A172 (cell line): ENCODE data around the gene CHRNA3. TPM values are rescaled to one million over a fixed set of nuclear protein-coding genes. Genes with fewer than 3 reads are reported as not detected.
A peak's percentile ranks its signal among the peaks of the same experiment; 100 is the strongest.

ENCODE experiments used
- DNase-seq: peaks from one replicate; pipeline ENCODE4 v3.0.0-alpha.2; 2015; ENCODE audit warnings: low spot score
- total RNA-seq: library from RNA; depleted of rRNA; stranded (reverse); fragments of >200 nt; shearing (Covaris generic); gene quantifications from 2 replicates; pipeline ENCODE4 v1.2.3, GENCODE V29; 2014; rRNA removed

Gene CHRNA3
- 0.02 and 0.14 TPM in 2 replicates for total RNA-seq

GRCh38 chr15:78620527-78621421 lies at the start of gene CHRNA3:
CHRNA3 (minus strand) TSS chr15:78620996; CDS start chr15:78620794, 202 bp downstream.
- DNase-seq = no peak

GRCh38 chr15:78668987-78669386 lies 48.2 kb upstream of the CHRNA3 start:
- DNase-seq = no peak

- DNase-seq = no peak
Measured at GRCh38 chr15:78667578-78668236, 46.9 kb upstream of the CHRNA3 start.

GRCh38 chr15:78666010-78666409 lies 45.2 kb upstream of the CHRNA3 start:
- no peak for DNase-seq

GRCh38 chr15:78663703-78664102 lies 42.9 kb upstream of the CHRNA3 start:
- no peak for DNase-seq

GRCh38 chr15:78662028-78662427 lies 41.2 kb upstream of the CHRNA3 start:
- no peak for DNase-seq

- no peak for DNase-seq
Measured at GRCh38 chr15:78661001-78661400, 40.2 kb upstream of the CHRNA3 start.

GRCh38 chr15:78660584-78660983 lies 39.8 kb upstream of the CHRNA3 start:
- DNase-seq = no peak

- DNase-seq = no peak
Measured at GRCh38 chr15:78658823-78659222, 38.0 kb upstream of the CHRNA3 start.

- DNase-seq = no peak
Measured at GRCh38 chr15:78654272-78654671, 33.5 kb upstream of the CHRNA3 start.

GRCh38 chr15:78651930-78652615 lies 31.3 kb upstream of the CHRNA3 start:
- DNase-seq = no peak

GRCh38 chr15:78651007-78651406 lies 30.2 kb upstream of the CHRNA3 start:
- no peak for DNase-seq

GRCh38 chr15:78650022-78650421 lies 29.2 kb upstream of the CHRNA3 start:
- DNase-seq = no peak

- no peak for DNase-seq
Measured at GRCh38 chr15:78645009-78645408, 24.2 kb upstream of the CHRNA3 start.

GRCh38 chr15:78642331-78642730 lies 21.5 kb upstream of the CHRNA3 start:
- no peak for DNase-seq

- no peak for DNase-seq
Measured at GRCh38 chr15:78641749-78642275, 21.0 kb upstream of the CHRNA3 start.

- no peak for DNase-seq
Measured at GRCh38 chr15:78641102-78641748, 20.4 kb upstream of the CHRNA3 start, which contains the start of gene CHRNB4. CHRNB4 (minus strand) TSS chr15:78641210; CDS start chr15:78641133, 77 bp downstream.

GRCh38 chr15:78640527-78641101 lies 19.8 kb upstream of the CHRNA3 start:
- no peak for DNase-seq

- DNase-seq = peak; percentile 49
Measured at GRCh38 chr15:78638658-78639314, 18.0 kb upstream of the CHRNA3 start.

GRCh38 chr15:78637776-78638435 lies 17.1 kb upstream of the CHRNA3 start:
- no peak for DNase-seq
